Measurements from ENCODE around the gene MCOLN3.

DNA sequence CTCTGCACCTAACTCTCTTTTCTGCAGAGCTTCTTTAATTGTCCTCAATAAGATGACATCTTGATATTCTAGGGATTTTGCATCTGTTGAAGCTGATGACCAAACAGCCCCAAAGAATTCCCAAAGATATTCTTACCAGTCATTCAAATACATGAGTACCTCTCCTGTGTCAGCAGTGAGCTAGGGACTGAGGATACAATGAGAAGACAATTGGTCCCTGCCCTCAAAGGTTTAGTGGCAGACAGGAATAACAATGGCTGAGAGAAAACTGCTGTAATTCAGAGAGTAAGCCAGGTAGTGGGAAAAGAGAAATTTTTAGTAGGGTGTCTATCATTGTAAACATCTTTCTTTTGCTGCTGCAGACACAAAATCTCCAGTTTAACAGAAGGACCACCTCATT lies 5.9 kb downstream of the MCOLN3 start:
- TF ChIP-seq, protein P1, sequence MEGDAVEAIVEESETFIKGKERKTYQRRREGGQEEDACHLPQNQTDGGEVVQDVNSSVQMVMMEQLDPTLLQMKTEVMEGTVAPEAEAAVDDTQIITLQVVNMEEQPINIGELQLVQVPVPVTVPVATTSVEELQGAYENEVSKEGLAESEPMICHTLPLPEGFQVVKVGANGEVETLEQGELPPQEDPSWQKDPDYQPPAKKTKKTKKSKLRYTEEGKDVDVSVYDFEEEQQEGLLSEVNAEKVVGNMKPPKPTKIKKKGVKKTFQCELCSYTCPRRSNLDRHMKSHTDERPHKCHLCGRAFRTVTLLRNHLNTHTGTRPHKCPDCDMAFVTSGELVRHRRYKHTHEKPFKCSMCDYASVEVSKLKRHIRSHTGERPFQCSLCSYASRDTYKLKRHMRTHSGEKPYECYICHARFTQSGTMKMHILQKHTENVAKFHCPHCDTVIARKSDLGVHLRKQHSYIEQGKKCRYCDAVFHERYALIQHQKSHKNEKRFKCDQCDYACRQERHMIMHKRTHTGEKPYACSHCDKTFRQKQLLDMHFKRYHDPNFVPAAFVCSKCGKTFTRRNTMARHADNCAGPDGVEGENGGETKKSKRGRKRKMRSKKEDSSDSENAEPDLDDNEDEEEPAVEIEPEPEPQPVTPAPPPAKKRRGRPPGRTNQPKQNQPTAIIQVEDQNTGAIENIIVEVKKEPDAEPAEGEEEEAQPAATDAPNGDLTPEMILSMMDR (IDR thresholded peaks at IDR 0.05; ENCODE audit: low read depth, low read length, poor library complexity, severe bottlenecking): no peak
- no peak for TF ChIP-seq EZH2phosphoT487 (IDR thresholded peaks at IDR 0.05; ENCODE audit: borderline replicate concordance, low read length)
